ENCODE results near the gene IQGAP2. TPM values are rescaled to one million over a fixed set of nuclear protein-coding genes. Genes with fewer than 3 reads are reported as not detected.

The IQGAP2 gene
- total and polyA plus RNA-seq, 9 of the 15 experiments (the other 6 are each of a cell fraction or from before 2014, with no cell fraction given) = 8.7 to 23.2 (median 17.4) TPM

DNA sequence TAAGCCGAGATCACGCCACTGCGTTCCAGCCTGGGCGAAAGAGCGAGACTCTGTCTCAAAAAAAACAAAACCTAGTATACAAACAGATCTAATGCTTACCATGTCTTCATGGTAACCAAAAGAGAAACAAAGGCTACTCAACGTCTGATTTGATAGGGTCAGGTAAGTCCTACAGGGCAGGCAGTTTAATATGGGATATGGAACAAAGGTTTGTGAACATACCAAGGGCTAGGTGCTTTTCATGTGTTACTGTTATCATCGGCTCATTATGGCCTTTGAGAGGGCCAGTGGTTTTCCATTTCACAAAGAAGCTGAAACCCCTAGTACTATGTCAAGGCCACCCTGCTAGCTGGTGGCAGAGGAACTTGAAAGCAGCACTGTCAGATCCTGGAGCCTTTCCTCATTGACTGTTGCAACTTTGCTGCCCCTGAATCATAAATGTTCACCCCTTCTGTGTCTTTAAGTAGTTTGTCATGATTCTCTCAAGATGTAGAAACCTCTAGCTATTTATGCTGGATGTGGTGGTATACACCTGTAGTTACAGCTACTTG lies 5.1 kb downstream of the IQGAP2 start:
- no peak for DNase-seq (ENCODE audit: extremely low read depth in 1 of 4, low spot score in 3 of 4)
- peaks cover 19% of the 10 kb centered on the region; the same call in 2 of the 3 replicates for H3K79me2 ChIP-seq (ENCODE audit: control insufficient read depth, insufficient read depth, low read length)
- FAIRE-seq = no peak
- ChIA-PET POLR2A (interaction anchor here (1.6 kb wide), 1 partner anchor 12 kb away, joined by 3 read pairs; no protein-coding TSS in a partner anchor), CTCF (ENCODE audit: low intra/inter-chr PET ratio) (no interaction called here)
- H3K4me2 ChIP-seq (ENCODE audit: insufficient read depth, low read length) = no peak overlapping the region
- peaks cover 6% of the 10 kb centered on the region; the same call in 1 of the 2 replicates for H4K20me1 ChIP-seq (replicated peaks; ENCODE audit: control insufficient read depth, insufficient read depth, low read length)
- peak; percentile 75; the same call in 1 of the 2 replicates for TF ChIP-seq ZNF431 (CRISPR knock-in tag; IDR thresholded peaks at IDR 0.05)
- TF ChIP-seq, protein P1, sequence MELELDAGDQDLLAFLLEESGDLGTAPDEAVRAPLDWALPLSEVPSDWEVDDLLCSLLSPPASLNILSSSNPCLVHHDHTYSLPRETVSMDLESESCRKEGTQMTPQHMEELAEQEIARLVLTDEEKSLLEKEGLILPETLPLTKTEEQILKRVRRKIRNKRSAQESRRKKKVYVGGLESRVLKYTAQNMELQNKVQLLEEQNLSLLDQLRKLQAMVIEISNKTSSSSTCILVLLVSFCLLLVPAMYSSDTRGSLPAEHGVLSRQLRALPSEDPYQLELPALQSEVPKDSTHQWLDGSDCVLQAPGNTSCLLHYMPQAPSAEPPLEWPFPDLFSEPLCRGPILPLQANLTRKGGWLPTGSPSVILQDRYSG (tag; conservative IDR thresholded peaks at IDR 0.05; ENCODE audit: low read depth) = no peak
- no peak overlapping the region for H2AFZ ChIP-seq (ENCODE audit: low read depth, low read length)
- no peaks in the 10 kb centered on the region; a peak in 1 of 5 replicates for H3K27me3 ChIP-seq (ENCODE audit: control insufficient read depth in 2 of 2, insufficient read depth in 2 of 2, low read length in 2 of 2)
- H3K4me3 ChIP-seq = no peak overlapping the region
- peaks cover 15 to 26% of the 10 kb centered on the region in 2 experiments for H3K4me1 ChIP-seq (replicated peaks in 1 of 2; ENCODE audit: control insufficient read depth in 2 of 2, insufficient read depth in 2 of 2, low read length in 2 of 2)
- H3K36me3 ChIP-seq (ENCODE audit: control insufficient read depth, insufficient read depth, low read length) = no peaks in the 10 kb centered on the region
- no TSS peak for BruUV-seq (replicated peaks)
- intact Hi-C loops (cut with micrococcal nuclease) = no loop called here
- H3K9me1 ChIP-seq (ENCODE audit: control insufficient read depth, insufficient read depth, low read length) = no peaks in the 10 kb centered on the region
- in situ Hi-C loops (cut with MboI) = loop anchor here (5.0 kb wide), 1 partner anchor 134 kb away; no protein-coding TSS in a partner anchor
- H3K9me3 ChIP-seq (replicated peaks; ENCODE audit: control insufficient read depth, insufficient read depth, low read depth, low read length) = no peaks in the 10 kb centered on the region
- H3K9ac ChIP-seq (ENCODE audit: insufficient read depth in 1 of 2, low read depth in 2 of 2, low read length in 2 of 2) = no peak overlapping the region
- WGBS (ENCODE audit: insufficient coverage, low coverage, missing lambda C conversion rate) = 82% methylated on average over 7 of the region's 7 CpGs
- no peak overlapping the region for H3K27ac ChIP-seq (ENCODE audit: extremely low read depth, low read depth, low read length)
- ATAC-seq = no peak

- ATAC-seq = no peak
- no peaks in the 10 kb centered on the region for H3K4me1 ChIP-seq (replicated peaks in 1 of 2; ENCODE audit: control insufficient read depth in 2 of 2, insufficient read depth in 2 of 2, low read length in 2 of 2)
- no peaks in the 10 kb centered on the region for H3K36me3 ChIP-seq (ENCODE audit: control insufficient read depth, insufficient read depth, low read length)
- H3K79me2 ChIP-seq (ENCODE audit: control insufficient read depth, insufficient read depth, low read length) = no peaks in the 10 kb centered on the region
- POLR2A ChIA-PET = no interaction called here
- H3K9me3 ChIP-seq (replicated peaks; ENCODE audit: control insufficient read depth, insufficient read depth, low read depth, low read length) = no peaks in the 10 kb centered on the region
- no peak for DNase-seq (ENCODE audit: extremely low read depth in 1 of 4, low spot score in 3 of 4)
- CTCF ChIA-PET (ENCODE audit: low intra/inter-chr PET ratio) = no interaction called here
- in situ Hi-C loops (cut with MboI) (no loop called here), intact Hi-C loops (cut with micrococcal nuclease) (no loop called here)
- no peak for FAIRE-seq
- H3K27me3 ChIP-seq (ENCODE audit: control insufficient read depth in 2 of 2, insufficient read depth in 2 of 2, low read length in 2 of 2) = no peaks in the 10 kb centered on the region
- no peak overlapping the region for H2AFZ ChIP-seq (ENCODE audit: low read depth, low read length)
- no peaks in the 10 kb centered on the region for H4K20me1 ChIP-seq (replicated peaks; ENCODE audit: control insufficient read depth, insufficient read depth, low read length)
- H3K27ac ChIP-seq (ENCODE audit: extremely low read depth, low read depth, low read length) = no peak overlapping the region
- BruUV-seq (replicated peaks) = no TSS peak
- no peaks in the 10 kb centered on the region for H3K9me1 ChIP-seq (ENCODE audit: control insufficient read depth, insufficient read depth, low read length)
- H3K4me3 ChIP-seq = no peak overlapping the region
- H3K9ac ChIP-seq (ENCODE audit: insufficient read depth in 1 of 2, low read depth in 2 of 2, low read length in 2 of 2) = no peak overlapping the region
- H3K4me2 ChIP-seq (ENCODE audit: insufficient read depth, low read length) = no peak overlapping the region
- no peak for TF ChIP-seq POLR2AphosphoS5 (IDR thresholded peaks at IDR 0.05; ENCODE audit: control insufficient read depth, insufficient read depth, low read depth, low read length)
- no peak for TF ChIP-seq NR1H2 (CRISPR knock-in tag; IDR thresholded peaks at IDR 0.05)
Measured at GRCh38 chr5:76412511-76412910, 9.4 kb downstream of the IQGAP2 start.
